ENCODE measurements around the gene SLC25A33. TPM values are rescaled to one million over a fixed set of nuclear protein-coding genes. Genes with fewer than 3 reads are reported as not detected.

Gene SLC25A33
- polyA plus RNA-seq, 3 donors, result 4.2 to 4.8 (median 4.5) TPM

DNA sequence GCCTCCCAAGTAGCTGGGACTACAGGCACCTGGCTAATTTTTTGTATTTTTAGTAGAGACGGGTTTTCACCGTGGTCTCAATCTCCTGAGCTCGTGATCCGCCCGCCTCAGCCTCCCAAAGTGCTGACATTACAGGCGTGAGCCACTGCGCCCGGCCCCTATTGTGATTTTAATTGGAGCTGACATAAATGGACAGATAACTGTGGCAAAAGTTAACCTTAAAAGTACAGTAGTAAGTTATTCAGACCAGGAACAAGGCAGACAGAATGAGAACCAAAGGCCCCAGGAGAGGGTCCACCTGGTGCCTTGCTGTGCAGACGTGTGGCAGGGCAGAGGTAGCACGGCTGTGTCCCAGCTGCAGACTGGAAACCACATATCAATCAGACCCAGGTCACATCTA is 60.5 kb downstream of the SLC25A33 start:
- DNase-seq (ENCODE audit: low read depth in 3 of 3, low spot score in 2 of 3), result no peak

GRCh38 chr1:9600861-9601834 is 61.9 kb downstream of the SLC25A33 start:
- DNase-seq (ENCODE audit: low read depth in 3 of 3, low spot score in 2 of 3), result no peak

- no peak for DNase-seq (ENCODE audit: low read depth in 3 of 3, low spot score in 2 of 3)
Observed at GRCh38 chr1:9601942-9602793, 62.9 kb downstream of the SLC25A33 start.

- DNase-seq (ENCODE audit: low read depth in 3 of 3, low spot score in 2 of 3), result no peak
Observed at GRCh38 chr1:9602794-9603167, 63.5 kb downstream of the SLC25A33 start.

DNA sequence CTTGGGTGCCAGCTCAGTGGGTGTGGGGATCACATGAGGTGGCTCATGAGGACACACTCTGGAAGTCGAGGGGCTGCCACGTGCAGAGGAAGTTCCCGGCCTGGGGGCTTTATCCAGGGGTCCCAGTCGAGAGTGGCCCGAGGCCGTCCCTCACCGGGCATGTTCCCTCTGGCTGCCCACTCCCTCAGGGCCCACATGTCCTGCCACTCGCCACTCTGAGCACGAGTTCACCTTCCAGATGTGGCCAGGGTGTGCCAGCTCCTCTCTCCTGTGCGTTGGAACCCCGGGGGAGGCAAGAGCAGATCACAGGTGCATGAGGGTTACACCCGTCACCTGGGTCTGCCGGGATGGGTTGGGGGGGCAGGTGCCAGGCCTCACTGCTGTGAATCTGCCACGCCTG is 64.0 kb downstream of the SLC25A33 start:
- no peak for DNase-seq (ENCODE audit: low read depth in 3 of 3, low spot score in 2 of 3)

GRCh38 chr1:9603766-9604753 is 64.8 kb downstream of the SLC25A33 start:
- no peak for DNase-seq (ENCODE audit: low read depth in 3 of 3, low spot score in 2 of 3)

- no peak for DNase-seq (ENCODE audit: low read depth in 3 of 3, low spot score in 2 of 3)
Observed at GRCh38 chr1:9604836-9605235, 65.6 kb downstream of the SLC25A33 start.

GRCh38 chr1:9605946-9606455 is 66.7 kb downstream of the SLC25A33 start:
- DNase-seq (ENCODE audit: low read depth in 3 of 3, low spot score in 2 of 3), result no peak

- no peak for DNase-seq (ENCODE audit: low read depth in 3 of 3, low spot score in 2 of 3)
Observed at GRCh38 chr1:9606458-9606857, 67.2 kb downstream of the SLC25A33 start.

DNA sequence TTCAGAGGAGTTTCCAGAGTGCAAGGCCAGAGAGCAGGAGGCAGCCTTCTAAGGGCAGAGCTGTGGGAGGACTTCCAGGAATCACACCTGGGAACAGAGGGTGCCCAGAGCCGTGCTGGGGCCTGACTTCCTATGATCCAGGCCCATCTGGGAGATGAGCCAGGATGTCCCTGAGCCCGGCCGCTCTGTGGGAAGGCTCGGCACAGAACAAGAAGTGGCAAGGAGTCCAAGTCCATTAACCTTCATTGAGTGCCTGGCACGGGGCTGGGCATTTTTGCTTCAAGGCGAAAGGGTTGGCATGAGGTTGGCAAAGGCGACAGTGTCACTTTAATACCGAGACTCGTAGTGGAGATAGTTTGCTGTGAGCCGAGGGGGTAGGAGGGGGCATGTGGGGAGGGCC is 67.7 kb downstream of the SLC25A33 start:
- no peak for DNase-seq (ENCODE audit: low read depth in 3 of 3, low spot score in 2 of 3)

DNA sequence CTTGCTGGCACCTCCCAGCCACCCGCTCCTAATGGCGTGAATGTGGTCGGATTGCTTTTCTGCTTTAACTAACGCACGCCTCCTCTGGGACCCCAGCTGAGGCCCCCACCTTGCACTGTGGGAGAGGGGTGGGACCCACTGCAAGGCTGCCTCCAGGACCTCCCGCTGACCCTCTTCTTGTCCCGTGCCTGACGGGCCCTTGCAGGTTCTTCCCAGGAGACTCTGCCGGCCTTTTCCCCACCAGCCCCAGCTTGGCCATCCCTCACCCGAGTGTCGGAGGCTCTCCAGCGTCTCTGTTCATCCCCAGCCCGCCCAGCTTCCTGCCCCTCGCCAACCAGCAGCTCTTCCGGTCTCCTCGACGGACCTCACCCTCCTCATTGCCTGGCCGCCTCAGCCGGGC is 68.1 kb downstream of the SLC25A33 start:
- DNase-seq (ENCODE audit: low read depth in 3 of 3, low spot score in 2 of 3), result no peak

- DNase-seq (ENCODE audit: low read depth in 3 of 3, low spot score in 2 of 3), result no peak
Observed at GRCh38 chr1:9609998-9610397, 70.7 kb downstream of the SLC25A33 start.

DNA sequence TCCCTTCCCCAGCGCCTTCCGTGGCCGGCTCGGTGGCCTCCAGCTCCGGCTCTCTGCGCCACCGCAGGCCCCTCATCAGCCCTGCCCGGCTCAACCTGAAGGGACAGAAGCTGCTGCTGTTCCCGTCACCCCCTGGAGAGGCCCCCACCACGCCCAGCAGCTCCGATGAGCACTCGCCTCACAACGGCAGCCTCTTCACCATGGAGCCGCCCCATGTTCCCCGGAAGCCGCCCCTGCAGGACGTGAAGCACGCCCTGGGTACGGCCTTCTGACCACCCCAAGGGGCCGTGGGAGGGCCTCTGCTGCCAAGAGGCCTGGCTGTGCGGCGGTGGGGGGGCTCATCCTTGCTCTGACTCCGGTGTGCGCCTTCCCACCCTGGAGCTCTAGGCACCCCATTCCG is 71.3 kb downstream of the SLC25A33 start:
- no peak for DNase-seq (ENCODE audit: low read depth in 3 of 3, low spot score in 2 of 3)

- DNase-seq (ENCODE audit: low read depth in 3 of 3, low spot score in 2 of 3), result no peak
Observed at GRCh38 chr1:9611716-9612115, 72.5 kb downstream of the SLC25A33 start.

GRCh38 chr1:9612162-9612845 is 73.0 kb downstream of the SLC25A33 start:
- no peak for DNase-seq (ENCODE audit: low read depth in 3 of 3, low spot score in 2 of 3)

DNA sequence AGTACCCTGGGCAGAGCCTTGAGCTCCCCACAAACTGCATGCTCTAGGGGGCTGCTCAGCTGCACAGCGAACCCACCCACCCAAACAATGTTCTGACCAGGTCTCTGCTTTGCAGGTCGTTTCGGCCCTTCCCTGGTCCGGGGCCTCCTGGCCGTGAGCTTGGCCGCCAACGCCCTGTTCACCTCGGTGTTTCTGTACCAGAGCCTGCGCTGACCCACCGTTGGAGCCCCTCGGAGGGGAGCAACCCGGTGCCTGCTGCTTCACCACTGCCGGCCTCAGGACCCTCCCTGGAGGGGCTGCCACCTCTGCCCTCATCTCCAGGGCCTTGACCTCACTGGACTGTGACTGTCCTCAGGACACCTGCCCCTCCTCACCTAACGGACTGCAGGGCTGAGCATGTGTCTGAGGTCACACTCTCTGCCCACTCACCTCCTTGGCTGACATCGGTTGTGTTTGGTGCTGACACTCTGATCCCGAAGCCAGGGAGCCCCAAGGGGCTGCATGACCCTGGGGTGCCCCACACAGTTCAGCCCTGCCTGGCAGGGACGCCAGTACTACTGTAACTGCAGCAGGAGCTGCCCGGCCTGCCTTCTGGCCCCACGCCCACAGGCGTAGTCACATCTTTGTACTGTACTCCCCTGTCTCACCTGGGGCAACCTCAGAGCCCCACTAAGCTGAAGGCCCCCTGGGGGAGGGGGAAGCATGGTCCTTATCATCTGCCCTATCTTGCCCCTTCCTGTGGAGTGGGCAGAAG is 73.8 kb downstream of the SLC25A33 start:
- no peak for DNase-seq (ENCODE audit: low read depth in 3 of 3, low spot score in 2 of 3)

DNA sequence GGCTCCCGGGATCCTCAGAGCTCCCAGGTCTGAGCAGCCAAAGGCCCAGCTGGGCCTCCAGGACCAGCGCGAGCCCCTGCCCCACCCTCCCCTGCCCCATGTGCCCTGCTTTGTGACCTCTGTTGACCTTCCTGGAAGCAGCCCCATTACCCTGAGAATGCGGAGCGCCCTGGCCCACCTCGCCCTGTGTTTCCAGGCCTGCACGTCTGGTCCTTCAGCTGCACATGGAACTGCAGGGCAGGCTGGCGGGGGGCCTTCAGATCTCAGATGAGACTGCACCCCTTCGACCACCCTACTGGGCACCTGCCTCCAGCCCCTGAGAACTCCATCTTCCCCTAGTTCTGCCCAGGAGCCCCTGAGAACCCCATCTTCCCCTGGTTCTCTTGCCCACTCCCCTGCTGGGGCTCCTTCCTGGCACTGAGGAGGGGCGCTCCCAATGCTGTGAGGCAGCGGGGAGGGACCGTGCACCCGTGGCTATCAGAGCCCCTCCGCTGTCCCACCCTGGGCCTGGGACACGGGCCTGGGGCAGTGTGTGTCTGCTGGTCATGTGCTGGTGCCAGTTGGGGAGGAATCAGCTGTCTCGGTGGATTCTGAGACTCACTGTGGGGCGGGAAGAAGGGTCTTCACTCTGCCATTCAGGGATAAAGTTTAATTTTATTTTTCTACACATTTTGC is 74.5 kb downstream of the SLC25A33 start:
- no peak for DNase-seq (ENCODE audit: low read depth in 3 of 3, low spot score in 2 of 3)

GRCh38 chr1:9615316-9616063 is 76.2 kb downstream of the SLC25A33 start:
- DNase-seq (ENCODE audit: low read depth in 3 of 3, low spot score in 2 of 3), result no peak

All from right renal cortex interstitium (tissue), 3 donors.